HepG2 (cell line): ENCODE data around the gene SYNE1. TPM values are rescaled to one million over a fixed set of nuclear protein-coding genes. Genes with fewer than 3 reads are reported as not detected.

Experiments
- ATAC-seq: fragments of 200-7000 bp; cut with Tn5 transposase; 3 replicates; pipeline ENCODE4 v1.9.1; 2020; ENCODE audit warnings: mild to moderate bottlenecking, moderate library complexity
- BruUV-seq: library from RNA; stranded (reverse); fragments of 400-500 nt; replicated peaks from 2 replicates; lab custom pipeline; 2021; lab: Mats Ljungman, UMichigan
- CTCF ChIA-PET: fragments of 300-600 bp; formaldehyde crosslinking; extraction: SDS; loops from one replicate; lab custom pipeline; 2021; ENCODE audit warnings: low total read pairs, inconsistent platforms, low intra/inter-chr PET ratio; lab: Yijun Ruan, JAX
- POLR2A ChIA-PET: fragments of 350-600 bp; sonication (Branson Sonifier 250); formaldehyde crosslinking; loops from one replicate; lab custom pipeline; 2020; ENCODE audit warnings: antibody characterized with exemption, inconsistent platforms; lab: Yijun Ruan, JAX
- DNase-seq: peaks from one replicate; pipeline ENCODE4 v3.0.0-alpha.2; 2015; ENCODE audit warnings: low spot score
- FAIRE-seq: peaks from 3 replicates; lab custom pipeline; 2011; peaks lifted over from hg19 to GRCh38; lab: Jason Lieb, UNC
- H2AFZ ChIP-seq: one replicate; pipeline ENCODE4 v1.6.1; 2011; ENCODE audit warnings: low read length, inconsistent platforms
- H3K27ac ChIP-seq: fragments of 300-600 bp; 3 replicates; pipeline ENCODE4 v1.8.0; 2011; ENCODE audit warnings: mixed run types, mild to moderate bottlenecking, mixed read lengths, low read length, inconsistent platforms; ENCODE audit not compliant: insufficient read depth; ENCODE audit errors: extremely low read length
- H3K27me3 ChIP-seq, 2 experiments: fragments of 200-600 bp in 1 of 2; 2 replicates in 1 of 2; 3 replicates in 1 of 2; pipeline versions ENCODE4 v1.6.0 to v1.8.0; 2011; ENCODE audit warnings: low read length in 2 of 2, mild to moderate bottlenecking in 2 of 2, moderate library complexity in 2 of 2, inconsistent platforms in 1 of 2; ENCODE audit not compliant: insufficient read depth in 2 of 2, control insufficient read depth in 1 of 2
- H3K36me3 ChIP-seq, 2 experiments: fragments of 200-600 bp in 1 of 2; replicated peaks in 1 of 2; 2 replicates in 1 of 2; 3 replicates in 1 of 2; pipeline versions ENCODE4 v1.5.1 to v1.8.0; 2011; ENCODE audit warnings: low read length in 2 of 2, inconsistent platforms in 1 of 2; ENCODE audit not compliant: insufficient read depth in 2 of 2, control insufficient read depth in 1 of 2
- H3K4me1 ChIP-seq: 2 replicates; pipeline ENCODE4 v1.5.1; 2012; ENCODE audit warnings: low read length, inconsistent platforms; ENCODE audit not compliant: insufficient read depth
- H3K4me2 ChIP-seq: 2 replicates; pipeline ENCODE4 v1.6.0; 2011; ENCODE audit warnings: low read depth, low read length, inconsistent platforms
- H3K4me3 ChIP-seq, 3 experiments: fragments of 200-600 bp in 1 of 3; sonication (generic), shearing (Covaris generic) in 1 of 3; replicated peaks in 1 of 3; 2 replicates each; pipeline ENCODE4 v1.5.1; 2011 to 2016; ENCODE audit warnings: low read length in 3 of 3, inconsistent platforms in 2 of 3, low read depth in 2 of 3, mild to moderate bottlenecking in 2 of 3, control low read depth in 1 of 3, mixed read lengths in 1 of 3; ENCODE audit not compliant: insufficient read depth in 1 of 3
- H3K79me2 ChIP-seq: one replicate; pipeline ENCODE4 v1.6.1; 2011; ENCODE audit warnings: low read length, inconsistent platforms; ENCODE audit not compliant: insufficient read depth
- H3K9ac ChIP-seq: 2 replicates; pipeline ENCODE4 v1.6.0; 2011; ENCODE audit warnings: mild to moderate bottlenecking, low read depth, low read length, inconsistent platforms; ENCODE audit not compliant: insufficient read depth
- H3K9me3 ChIP-seq: 2 replicates; pipeline ENCODE4 v1.5.1; 2012; ENCODE audit warnings: mild to moderate bottlenecking, low read length
- H4K20me1 ChIP-seq: 2 replicates; pipeline ENCODE4 v1.6.0; 2011; ENCODE audit warnings: inconsistent platforms, mild to moderate bottlenecking, low read length, moderate library complexity; ENCODE audit not compliant: insufficient read depth
- DPF2 ChIP-seq: sonication (generic); formaldehyde crosslinking; IDR thresholded peaks from 2 replicates; pipeline ENCODE4 v1.4.0; 2020; ENCODE audit warnings: mild to moderate bottlenecking, low read depth, missing genetic modification reagents, borderline replicate concordance
- HNF4A ChIP-seq: sonication (generic); formaldehyde crosslinking; IDR thresholded peaks from 2 replicates; pipeline ENCODE4 v1.4.0; 2020; ENCODE audit warnings: missing genetic modification reagents
- KDM5B ChIP-seq: sonication (generic); formaldehyde crosslinking; IDR thresholded peaks from 2 replicates; pipeline ENCODE4 v1.4.0; 2020; ENCODE audit warnings: missing genetic modification reagents, mild to moderate bottlenecking, borderline replicate concordance
- MIER3 ChIP-seq: IDR thresholded peaks from 2 replicates; pipeline ENCODE4 v1.6.1; 2016; ENCODE audit warnings: missing compliant biosample characterization, borderline replicate concordance
- SSRP1 ChIP-seq: IDR thresholded peaks from 2 replicates; pipeline ENCODE4 v1.6.1; 2016; ENCODE audit warnings: control low read depth
- TCF12 ChIP-seq, 2 experiments: fragments of 450-650 bp in 1 of 2; sonication (generic) in 1 of 2; formaldehyde crosslinking in 1 of 2; IDR thresholded peaks; 2 replicates each; pipeline versions ENCODE4 v1.6.1 to v1.8.0; 2017 to 2022; ENCODE audit warnings: antibody characterized with exemption in 1 of 2, mild to moderate bottlenecking in 1 of 2, missing genetic modification reagents in 1 of 2, moderate library complexity in 1 of 2
- TEAD3 ChIP-seq: optimal IDR thresholded peaks from 2 replicates; pipeline ENCODE3; 2016; ENCODE audit warnings: borderline replicate concordance
- TOE1 ChIP-seq: sonication (generic); formaldehyde crosslinking; IDR thresholded peaks from 2 replicates; pipeline ENCODE4 v1.4.0; 2020; ENCODE audit warnings: mild to moderate bottlenecking, missing genetic modification reagents
- U2AF1 ChIP-seq: fragments of 200-400 bp; formaldehyde crosslinking; optimal IDR thresholded peaks from 2 replicates; pipeline ENCODE3; 2017; ENCODE audit warnings: mild to moderate bottlenecking, low read depth, low read length
- ZNF460 ChIP-seq: sonication (generic); formaldehyde crosslinking; IDR thresholded peaks from 2 replicates; pipeline ENCODE4 v1.5.1; 2020; ENCODE audit warnings: missing genetic modification reagents, mild to moderate bottlenecking, borderline replicate concordance
- ZNF678 ChIP-seq: sonication (generic); formaldehyde crosslinking; IDR thresholded peaks from 2 replicates; pipeline ENCODE4 v1.4.0; 2020; ENCODE audit warnings: mild to moderate bottlenecking, missing genetic modification reagents
- WGBS: methylation state at CpG from one replicate; pipeline ENCODE4 v1.1.6; 2017; ENCODE audit warnings: low lambda C conversion rate; 5-methylcytosine and 5-hydroxymethylcytosine counted together
- in situ Hi-C: cut with HindIII; loops from 2 replicates; pipeline ENCODE4 v1.10.0; 2017; ENCODE audit warnings: low pct_unique_long_range_greater_than_20kb; ENCODE audit not compliant: extremely low pct_ligation_motif_present
- intact Hi-C: fragments of 100-400 bp; cut with micrococcal nuclease; formaldehyde crosslinking; loops from one replicate; pipeline ENCODE4 v1.10.0; 2022; ENCODE audit not compliant: unreplicated experiment
- polyA plus RNA-seq, 8 experiments: library from polyadenylated mRNA; depleted of rRNA in 3 of 8; stranded (reverse) in 7 of 8; unstranded in 1 of 8; fragments of >200 nt; fragmentation: Illumina TruSeq in 4 of 8; extraction: Trizol in 4 of 8; gene quantifications; 2 replicates each; pipeline versions ENCODE4 v1.2.1 to v1.2.3, GENCODE V29; 2011 to 2016; ENCODE audit warnings: low read depth in 4 of 8, missing spikeins in 1 of 8, mixed read lengths in 1 of 8; ENCODE audit not compliant: insufficient read depth in 1 of 8
- total RNA-seq, 5 experiments: library from RNA; depleted of rRNA; stranded (reverse); fragments of >200 nt; fragmentation: Illumina TruSeq; extraction: Trizol; gene quantifications; 2 replicates each; pipeline ENCODE4 v1.2.3, GENCODE V29; 2016; ENCODE audit warnings: low read depth in 1 of 5
- TF ChIP-seq, protein P1 (sequence below): sonication (generic); formaldehyde crosslinking; IDR thresholded peaks from 2 replicates; pipeline ENCODE4 v1.4.0; 2020; ENCODE audit warnings: missing genetic modification reagents
- TF ChIP-seq, protein P2 (sequence below): sonication (generic); formaldehyde crosslinking; IDR thresholded peaks from 2 replicates; pipeline ENCODE4 v1.4.0; 2020; ENCODE audit warnings: missing genetic modification reagents
- TF ChIP-seq, protein P3 (sequence below): sonication (generic); formaldehyde crosslinking; IDR thresholded peaks from 2 replicates; pipeline ENCODE4 v1.5.1; 2020; ENCODE audit warnings: missing genetic modification reagents, mild to moderate bottlenecking, borderline replicate concordance

Gene SYNE1
- total and polyA plus RNA-seq, 2 of the 13 experiments (the other 11 are each of a cell fraction or from before 2014, with no cell fraction given): 5.5 to 15.9 TPM

DNA sequence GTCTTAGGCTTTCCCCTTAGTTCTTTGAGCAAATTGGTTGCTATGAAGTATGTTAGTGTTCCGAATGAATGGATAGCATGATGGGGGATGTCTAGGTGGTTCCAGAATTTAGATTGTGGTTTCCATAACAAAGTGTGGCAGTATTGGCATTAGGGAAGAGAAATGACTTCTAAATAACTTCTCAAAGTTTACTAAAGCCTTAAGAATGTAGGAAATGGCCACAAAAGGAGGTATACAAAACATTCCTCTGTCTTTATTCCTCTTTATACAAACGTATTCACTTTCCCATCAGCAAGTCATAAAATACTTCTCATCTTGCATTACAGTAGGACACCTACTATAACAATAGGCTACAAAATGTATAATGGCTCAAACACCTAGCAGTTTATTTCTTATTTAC, 550.1 kb downstream of the SYNE1 start (continued):
- TF ChIP-seq, protein P1, sequence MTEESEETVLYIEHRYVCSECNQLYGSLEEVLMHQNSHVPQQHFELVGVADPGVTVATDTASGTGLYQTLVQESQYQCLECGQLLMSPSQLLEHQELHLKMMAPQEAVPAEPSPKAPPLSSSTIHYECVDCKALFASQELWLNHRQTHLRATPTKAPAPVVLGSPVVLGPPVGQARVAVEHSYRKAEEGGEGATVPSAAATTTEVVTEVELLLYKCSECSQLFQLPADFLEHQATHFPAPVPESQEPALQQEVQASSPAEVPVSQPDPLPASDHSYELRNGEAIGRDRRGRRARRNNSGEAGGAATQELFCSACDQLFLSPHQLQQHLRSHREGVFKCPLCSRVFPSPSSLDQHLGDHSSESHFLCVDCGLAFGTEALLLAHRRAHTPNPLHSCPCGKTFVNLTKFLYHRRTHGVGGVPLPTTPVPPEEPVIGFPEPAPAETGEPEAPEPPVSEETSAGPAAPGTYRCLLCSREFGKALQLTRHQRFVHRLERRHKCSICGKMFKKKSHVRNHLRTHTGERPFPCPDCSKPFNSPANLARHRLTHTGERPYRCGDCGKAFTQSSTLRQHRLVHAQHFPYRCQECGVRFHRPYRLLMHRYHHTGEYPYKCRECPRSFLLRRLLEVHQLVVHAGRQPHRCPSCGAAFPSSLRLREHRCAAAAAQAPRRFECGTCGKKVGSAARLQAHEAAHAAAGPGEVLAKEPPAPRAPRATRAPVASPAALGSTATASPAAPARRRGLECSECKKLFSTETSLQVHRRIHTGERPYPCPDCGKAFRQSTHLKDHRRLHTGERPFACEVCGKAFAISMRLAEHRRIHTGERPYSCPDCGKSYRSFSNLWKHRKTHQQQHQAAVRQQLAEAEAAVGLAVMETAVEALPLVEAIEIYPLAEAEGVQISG (CRISPR knock-in tag): no peak
- TF ChIP-seq ZNF460 (CRISPR knock-in tag) (no peak), KDM5B (CRISPR knock-in tag) (no peak), MIER3 (CRISPR knock-in tag) (no peak)

DNA sequence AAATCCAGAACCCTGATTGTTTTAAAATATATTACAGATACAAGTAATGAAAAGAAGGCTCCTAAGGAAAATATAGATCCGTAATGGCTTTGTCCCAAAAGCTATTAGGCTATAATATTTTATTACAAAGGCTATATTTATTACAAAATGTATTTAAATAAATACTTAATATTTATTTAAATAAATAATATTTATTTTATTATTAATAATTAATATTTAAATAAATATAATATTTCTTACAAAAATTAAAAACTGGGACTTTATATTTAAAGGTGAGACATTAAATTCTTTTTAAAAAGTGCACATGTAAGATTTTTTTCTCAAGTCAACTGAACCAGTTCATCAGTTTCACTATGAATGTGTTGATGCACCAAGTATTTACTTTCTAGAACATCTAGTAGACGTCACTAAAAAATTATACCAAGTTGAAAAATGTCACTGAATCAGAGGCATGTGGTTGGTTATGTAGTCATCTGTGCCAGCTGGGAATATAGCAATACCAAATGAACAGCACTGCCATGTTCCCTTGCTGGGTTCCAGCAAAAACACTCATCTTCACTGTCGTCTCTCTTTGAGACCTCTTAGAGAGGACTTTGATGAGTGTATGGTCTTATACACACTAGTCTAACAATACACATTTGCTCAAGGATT, 550.8 kb downstream of the SYNE1 start:
- DNase-seq: no peak
- no peak overlapping the region for H3K4me3 ChIP-seq
- ATAC-seq: no peak
- no peaks in the 10 kb centered on the region for H3K4me1 ChIP-seq
- intact Hi-C loops: loop anchor here (10.0 kb wide), 1 partner anchor 322 kb away; no protein-coding TSS in a partner anchor
- BruUV-seq: no TSS peak
- FAIRE-seq: no peak
- H4K20me1 ChIP-seq: no peaks in the 10 kb centered on the region
- H2AFZ ChIP-seq: no peak overlapping the region
- under 1% methylated on average over 3 of the region's 3 CpGs for WGBS
- H3K36me3 ChIP-seq: no peaks in the 10 kb centered on the region
- H3K4me2 ChIP-seq: no peak overlapping the region
- POLR2A ChIA-PET: no interaction called here
- H3K9ac ChIP-seq: no peak overlapping the region
- H3K27ac ChIP-seq: no peak overlapping the region
- in situ Hi-C loops: no loop called here
- H3K9me3 ChIP-seq: no peaks in the 10 kb centered on the region
- CTCF ChIA-PET: no interaction called here
- H3K27me3 ChIP-seq: peaks cover 0 to under 1% of the 10 kb centered on the region in 2 experiments; a peak in 2 of 5 replicates
- no peaks in the 10 kb centered on the region for H3K79me2 ChIP-seq
- TF ChIP-seq DPF2 (CRISPR knock-in tag) (no peak), HNF4A (CRISPR knock-in tag) (no peak), TEAD3 (no peak), ZNF678 (CRISPR knock-in tag) (no peak), U2AF1 (no peak), TOE1 (CRISPR knock-in tag) (no peak), SSRP1 (CRISPR knock-in tag) (no peak), TCF12 (IDR thresholded peaks at IDR 0.05) (no peak), TCF12 (CRISPR knock-in tag; IDR thresholded peaks at IDR 0.05) (no peak)
- TF ChIP-seq, protein P2, sequence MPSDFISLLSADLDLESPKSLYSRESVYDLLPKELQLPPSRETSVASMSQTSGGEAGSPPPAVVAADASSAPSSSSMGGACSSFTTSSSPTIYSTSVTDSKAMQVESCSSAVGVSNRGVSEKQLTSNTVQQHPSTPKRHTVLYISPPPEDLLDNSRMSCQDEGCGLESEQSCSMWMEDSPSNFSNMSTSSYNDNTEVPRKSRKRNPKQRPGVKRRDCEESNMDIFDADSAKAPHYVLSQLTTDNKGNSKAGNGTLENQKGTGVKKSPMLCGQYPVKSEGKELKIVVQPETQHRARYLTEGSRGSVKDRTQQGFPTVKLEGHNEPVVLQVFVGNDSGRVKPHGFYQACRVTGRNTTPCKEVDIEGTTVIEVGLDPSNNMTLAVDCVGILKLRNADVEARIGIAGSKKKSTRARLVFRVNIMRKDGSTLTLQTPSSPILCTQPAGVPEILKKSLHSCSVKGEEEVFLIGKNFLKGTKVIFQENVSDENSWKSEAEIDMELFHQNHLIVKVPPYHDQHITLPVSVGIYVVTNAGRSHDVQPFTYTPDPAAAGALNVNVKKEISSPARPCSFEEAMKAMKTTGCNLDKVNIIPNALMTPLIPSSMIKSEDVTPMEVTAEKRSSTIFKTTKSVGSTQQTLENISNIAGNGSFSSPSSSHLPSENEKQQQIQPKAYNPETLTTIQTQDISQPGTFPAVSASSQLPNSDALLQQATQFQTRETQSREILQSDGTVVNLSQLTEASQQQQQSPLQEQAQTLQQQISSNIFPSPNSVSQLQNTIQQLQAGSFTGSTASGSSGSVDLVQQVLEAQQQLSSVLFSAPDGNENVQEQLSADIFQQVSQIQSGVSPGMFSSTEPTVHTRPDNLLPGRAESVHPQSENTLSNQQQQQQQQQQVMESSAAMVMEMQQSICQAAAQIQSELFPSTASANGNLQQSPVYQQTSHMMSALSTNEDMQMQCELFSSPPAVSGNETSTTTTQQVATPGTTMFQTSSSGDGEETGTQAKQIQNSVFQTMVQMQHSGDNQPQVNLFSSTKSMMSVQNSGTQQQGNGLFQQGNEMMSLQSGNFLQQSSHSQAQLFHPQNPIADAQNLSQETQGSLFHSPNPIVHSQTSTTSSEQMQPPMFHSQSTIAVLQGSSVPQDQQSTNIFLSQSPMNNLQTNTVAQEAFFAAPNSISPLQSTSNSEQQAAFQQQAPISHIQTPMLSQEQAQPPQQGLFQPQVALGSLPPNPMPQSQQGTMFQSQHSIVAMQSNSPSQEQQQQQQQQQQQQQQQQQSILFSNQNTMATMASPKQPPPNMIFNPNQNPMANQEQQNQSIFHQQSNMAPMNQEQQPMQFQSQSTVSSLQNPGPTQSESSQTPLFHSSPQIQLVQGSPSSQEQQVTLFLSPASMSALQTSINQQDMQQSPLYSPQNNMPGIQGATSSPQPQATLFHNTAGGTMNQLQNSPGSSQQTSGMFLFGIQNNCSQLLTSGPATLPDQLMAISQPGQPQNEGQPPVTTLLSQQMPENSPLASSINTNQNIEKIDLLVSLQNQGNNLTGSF (CRISPR knock-in tag): no peak
- TF ChIP-seq, protein P3, sequence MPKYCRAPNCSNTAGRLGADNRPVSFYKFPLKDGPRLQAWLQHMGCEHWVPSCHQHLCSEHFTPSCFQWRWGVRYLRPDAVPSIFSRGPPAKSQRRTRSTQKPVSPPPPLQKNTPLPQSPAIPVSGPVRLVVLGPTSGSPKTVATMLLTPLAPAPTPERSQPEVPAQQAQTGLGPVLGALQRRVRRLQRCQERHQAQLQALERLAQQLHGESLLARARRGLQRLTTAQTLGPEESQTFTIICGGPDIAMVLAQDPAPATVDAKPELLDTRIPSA: no peak
